Putamen (tissue), 1 donor: ENCODE measurements around the gene EEA1.
"Not testable (repeated sequence)": the region's sequence is repeated elsewhere in the genome, so short reads cannot be mapped to it uniquely, and the experiment has no call there.

Source experiments
- DNase-seq: peaks from one replicate; pipeline ENCODE4 v3.0.0-alpha.2; 2016; ENCODE audit warnings: low spot score

The EEA1 gene

GRCh38 chr12:92802906-92803305, 126.2 kb downstream of the EEA1 start:
- DNase-seq, result no peak

DNA sequence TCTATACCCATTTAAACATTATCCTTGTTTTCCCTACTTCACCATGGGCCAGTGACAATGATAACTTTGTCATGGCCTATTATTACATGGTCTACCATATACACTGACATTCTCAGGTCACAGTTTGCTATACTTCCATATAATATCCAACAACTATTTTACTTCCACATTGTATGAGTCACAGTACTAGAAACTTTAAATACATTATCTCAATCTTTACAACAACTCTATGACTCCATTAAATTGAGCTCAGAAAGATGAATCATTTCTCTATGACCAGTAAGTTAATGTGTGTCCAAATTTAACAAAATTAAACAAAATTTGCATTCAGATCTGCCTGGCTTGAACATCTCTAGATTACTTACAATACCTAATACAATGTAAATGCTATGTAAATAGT, 132.4 kb downstream of the EEA1 start:
- no peak for DNase-seq

- DNase-seq, result no peak
Observed at GRCh38 chr12:92794814-92795213, 134.3 kb downstream of the EEA1 start.

DNA sequence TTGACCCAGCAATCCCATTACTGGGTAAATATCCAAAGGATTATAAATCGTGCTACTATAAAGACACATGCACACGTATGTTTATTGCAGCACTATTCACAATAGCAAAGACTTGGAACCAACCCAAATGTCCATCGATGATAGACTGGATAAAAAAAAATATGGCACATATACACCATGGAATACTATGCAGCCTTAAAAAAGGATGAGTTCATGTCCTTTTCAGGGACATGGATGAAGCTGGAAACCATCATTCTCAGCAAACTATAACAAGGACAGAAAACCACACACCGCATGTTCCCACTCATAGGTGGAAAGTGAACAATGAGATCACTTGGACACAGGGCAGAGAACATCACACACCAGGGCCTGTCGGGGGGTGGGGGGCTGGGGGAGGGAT, 134.7 kb downstream of the EEA1 start:
- DNase-seq, result not testable (repeated sequence)

DNA sequence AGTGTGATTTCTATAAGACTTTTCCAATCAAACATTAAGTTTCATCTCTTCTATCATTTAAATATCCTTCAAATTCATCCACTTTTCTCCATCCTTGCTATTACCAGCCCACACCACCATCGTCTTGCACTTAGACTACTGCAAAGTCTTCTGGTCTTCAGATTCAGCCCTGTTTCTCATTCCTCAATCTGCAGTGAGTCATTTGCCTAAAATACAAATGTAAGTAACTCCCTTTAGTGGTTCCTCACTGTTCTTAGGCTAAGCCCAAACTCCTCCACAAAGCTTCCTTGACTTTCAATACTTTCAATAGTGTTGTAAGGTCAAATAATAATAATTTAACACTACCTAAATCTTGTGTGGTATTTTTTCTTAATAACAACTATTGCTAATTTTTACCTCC, 143.1 kb downstream of the EEA1 start:
- DNase-seq, result no peak

DNA sequence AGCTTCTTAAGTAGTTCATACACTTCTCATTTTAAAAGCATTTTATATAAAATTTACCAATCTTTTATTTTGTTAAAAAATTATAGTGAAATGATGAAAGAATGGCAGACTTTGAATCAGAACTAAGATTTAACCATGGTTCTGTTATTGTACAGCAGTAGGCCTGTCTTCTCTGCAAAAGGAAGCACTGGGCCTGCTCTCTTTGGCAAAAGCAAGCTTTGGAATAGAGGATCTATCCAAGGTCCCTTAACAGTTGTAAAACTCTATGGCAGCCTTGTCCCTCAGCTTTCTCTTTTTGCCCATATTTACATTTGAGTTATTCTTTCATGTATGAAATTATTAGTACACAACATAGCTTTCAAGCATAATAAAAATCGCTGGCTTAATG, 143.5 kb downstream of the EEA1 start:
- DNase-seq, result no peak

DNA sequence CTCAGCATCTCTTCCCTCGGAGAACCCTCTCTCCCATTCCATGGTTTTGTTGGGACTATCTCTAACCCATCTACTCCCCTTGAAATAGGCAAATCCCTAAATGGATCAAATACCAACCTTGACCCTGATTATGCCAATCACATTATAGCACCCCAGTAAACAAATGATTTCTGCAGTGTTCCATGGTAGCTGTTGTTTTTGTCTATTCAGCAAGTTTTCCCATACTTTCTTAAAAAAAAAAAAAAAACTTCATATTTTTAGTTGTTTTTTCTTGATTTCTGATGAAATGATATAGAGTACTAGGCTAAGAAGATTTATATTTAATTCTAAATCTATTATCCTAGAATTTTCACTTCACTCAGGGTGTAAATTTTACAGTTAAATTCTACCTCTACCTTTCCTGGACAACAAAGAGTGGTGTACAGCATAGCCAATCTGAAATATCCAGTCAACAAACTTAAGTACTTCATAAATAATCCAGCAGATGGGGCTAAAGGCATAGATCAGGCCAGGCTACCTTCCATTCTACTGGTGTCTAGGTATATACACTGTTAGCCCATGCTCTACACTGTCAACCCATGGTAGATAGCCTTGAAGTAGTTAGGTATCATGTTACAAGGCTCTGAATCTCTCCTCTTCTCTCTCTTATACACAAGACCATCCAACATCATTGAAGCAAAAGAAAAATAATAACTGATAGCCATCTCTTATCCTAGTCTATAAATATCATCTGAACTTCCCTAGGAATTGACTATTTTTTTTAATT, 144.1 kb downstream of the EEA1 start:
- DNase-seq, result peak; percentile 38

DNA sequence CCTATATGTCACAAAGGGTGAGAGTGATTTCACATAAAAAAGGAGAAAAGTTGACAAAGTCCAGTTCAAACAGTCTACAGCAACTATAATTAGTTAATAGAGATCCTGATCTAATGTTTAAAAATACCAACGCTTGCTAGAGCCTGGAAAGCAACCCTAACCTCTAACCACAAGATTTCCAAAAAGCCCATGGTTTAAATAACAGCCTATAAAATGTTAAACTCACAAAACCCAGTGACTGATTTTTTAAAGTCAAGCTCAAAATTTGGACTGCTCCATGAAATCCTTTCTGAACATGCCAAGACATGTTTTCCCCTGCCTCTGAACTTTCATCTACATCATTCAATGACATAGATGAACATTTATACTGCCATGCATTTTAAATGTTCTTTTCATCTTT, 144.7 kb downstream of the EEA1 start:
- DNase-seq, result no peak

GRCh38 chr12:92779902-92780301, 149.2 kb downstream of the EEA1 start:
- no peak for DNase-seq

- no peak for DNase-seq
Observed at GRCh38 chr12:92778525-92778924, 150.6 kb downstream of the EEA1 start.

DNA sequence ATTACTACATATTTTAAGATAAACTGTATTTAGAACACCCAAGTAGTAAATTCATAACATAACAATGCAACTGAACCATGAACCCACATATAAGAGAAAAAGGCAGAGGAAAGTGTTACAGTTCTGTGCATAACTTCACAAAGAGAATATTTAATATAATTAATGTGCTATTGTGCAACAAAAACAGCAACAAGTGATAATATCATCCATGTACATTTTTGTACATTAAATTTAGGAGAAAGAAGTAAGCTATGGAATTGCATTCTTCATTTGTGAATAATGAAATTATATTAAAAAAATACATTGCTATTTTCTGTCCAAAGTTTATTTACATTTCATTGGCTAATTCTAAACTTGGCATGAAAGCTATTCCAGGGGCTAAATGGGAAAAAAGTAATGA, 153.7 kb downstream of the EEA1 start:
- no peak for DNase-seq

- DNase-seq, result no peak
Observed at GRCh38 chr12:92771001-92771400, 158.1 kb downstream of the EEA1 start.

DNA sequence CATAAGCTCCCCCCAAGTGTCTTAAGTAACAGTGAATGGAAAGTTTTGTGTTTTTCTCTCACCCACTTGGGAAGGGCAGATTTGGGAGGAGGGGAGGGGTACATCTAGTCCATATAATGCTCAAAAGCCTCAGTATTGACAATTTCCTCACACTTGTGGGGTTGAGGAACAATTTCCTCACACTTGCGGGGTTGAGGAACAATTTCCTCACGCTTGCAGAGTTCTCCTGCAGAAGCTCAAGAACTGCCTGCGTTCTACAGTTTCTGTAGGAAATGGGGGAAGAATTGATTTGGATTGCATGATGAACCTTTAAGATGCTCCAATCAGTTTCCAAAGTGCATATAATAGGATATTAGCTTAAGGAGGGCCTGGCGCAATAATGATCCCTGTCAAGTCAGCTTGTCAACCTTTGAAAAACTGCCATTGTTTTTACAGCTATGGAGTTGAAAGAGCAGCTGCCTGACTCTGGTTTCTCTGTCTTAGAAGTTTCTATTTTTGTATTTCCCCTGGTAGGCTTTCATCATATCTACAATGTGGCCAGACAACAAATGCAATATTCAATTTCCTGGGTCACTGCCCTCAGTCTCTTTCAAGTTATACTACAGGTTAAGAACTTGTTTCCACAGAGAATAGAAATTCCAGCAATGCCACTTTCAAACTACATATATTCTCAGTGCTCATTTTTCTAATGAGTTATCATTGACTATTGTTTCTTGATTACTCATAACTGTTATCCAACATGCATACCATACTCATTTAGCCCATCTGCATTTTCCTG, 159.8 kb downstream of the EEA1 start:
- peak; percentile 13 for DNase-seq

DNA sequence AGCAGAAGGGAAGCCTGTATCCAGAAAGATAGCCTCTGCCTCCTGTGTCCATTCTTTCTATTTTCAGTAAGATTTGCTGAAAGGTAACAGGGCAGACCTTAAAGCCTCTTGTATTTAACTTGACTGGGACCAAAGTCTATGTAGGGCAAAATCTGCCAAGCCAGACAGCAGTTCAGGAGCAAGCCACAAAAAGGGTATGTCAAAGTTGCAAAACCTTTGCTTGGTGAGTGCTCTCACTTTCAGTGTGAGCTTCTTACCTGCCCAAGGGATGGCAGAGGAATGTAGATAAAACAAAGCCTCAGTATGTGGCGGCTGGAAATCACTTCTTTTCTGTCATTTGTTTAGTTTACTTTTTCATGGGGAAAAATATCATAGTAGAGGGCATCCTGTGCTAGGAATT, 163.2 kb downstream of the EEA1 start:
- DNase-seq, result no peak

- DNase-seq, result no peak
Observed at GRCh38 chr12:92764831-92765230, 164.3 kb downstream of the EEA1 start.

- no peak for DNase-seq
Observed at GRCh38 chr12:92762773-92763172, 166.3 kb downstream of the EEA1 start.

- no peak for DNase-seq
Observed at GRCh38 chr12:92759634-92760268, 169.3 kb downstream of the EEA1 start.

DNA sequence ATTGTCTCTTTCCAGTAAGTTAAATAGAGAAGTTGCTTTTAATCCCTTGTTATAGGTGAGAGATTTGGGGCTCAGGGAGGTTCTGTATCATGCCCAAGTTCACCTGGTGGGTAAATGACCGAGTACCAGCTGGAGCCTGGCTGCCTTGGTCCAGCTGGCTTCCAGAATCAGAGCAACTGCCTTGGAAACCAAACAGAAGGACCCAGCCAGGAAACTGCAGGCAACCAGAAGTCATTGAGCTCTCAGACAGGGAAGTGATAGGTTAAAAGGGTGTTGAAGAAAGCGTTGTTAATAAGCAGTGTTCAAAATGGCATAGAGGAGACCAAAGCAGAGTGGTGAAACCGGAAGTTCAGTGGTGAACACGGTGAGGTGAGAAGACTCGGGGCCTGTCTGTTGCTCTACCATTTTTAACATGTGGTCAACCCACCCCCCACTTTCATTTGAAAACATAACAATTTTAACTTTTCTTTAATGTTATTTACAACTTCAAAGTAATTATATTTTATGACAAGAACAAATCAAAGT, 171.4 kb downstream of the EEA1 start:
- no peak for DNase-seq

- DNase-seq, result no peak
Observed at GRCh38 chr12:92756898-92757596, 172.0 kb downstream of the EEA1 start.

DNA sequence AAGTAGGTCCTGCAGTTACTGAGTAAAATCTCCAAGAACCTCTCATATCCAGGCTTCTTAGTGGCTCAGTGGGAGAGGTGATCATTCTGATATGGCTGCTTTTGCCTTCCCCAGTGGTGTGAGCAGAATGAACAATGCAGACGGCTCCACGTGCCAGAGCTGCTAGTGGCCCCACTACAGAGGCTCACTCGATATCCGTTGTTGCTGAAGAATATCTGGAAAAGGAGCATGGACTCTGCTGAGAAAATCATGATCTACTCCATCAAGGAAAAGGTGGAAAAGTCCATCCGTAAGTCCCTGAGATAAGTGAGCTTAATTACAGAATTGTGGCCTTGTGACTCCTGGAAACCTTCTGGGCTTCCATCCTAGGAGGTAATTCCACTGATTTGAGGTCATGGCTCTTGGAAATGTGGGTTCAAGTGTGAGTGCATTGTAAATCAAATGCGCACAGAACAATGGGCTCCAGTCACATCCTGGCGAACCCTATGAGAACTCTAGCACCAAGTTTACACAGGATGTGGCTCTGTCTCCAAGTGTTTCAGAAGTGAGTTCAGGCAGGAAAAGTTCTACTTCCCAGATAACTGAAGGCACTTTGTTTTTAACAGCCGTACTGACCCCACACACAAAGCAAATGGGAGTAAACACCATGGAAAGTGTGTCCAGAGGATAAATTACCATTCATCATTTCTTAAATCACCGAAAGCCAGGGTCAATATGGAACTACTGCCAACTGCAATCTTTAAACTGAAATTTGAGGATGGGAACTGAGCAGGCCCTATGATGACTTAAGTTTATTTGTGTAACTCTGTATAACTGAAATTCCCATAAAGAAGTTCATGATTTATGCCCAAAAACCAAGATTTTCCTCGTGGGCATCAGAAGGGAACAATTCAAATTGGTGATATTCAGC, 174.9 kb downstream of the EEA1 start:
- no peak for DNase-seq

- not testable (repeated sequence) for DNase-seq
Observed at GRCh38 chr12:92749691-92750090, 179.4 kb downstream of the EEA1 start.
